Measurements from ENCODE around the gene RAVER2. TPM values are rescaled to one million over a fixed set of nuclear protein-coding genes. Genes with fewer than 3 reads are reported as not detected.

The RAVER2 gene
- total RNA-seq, 2 donors from 2014 or later = 1.0 to 2.7 TPM

DNA sequence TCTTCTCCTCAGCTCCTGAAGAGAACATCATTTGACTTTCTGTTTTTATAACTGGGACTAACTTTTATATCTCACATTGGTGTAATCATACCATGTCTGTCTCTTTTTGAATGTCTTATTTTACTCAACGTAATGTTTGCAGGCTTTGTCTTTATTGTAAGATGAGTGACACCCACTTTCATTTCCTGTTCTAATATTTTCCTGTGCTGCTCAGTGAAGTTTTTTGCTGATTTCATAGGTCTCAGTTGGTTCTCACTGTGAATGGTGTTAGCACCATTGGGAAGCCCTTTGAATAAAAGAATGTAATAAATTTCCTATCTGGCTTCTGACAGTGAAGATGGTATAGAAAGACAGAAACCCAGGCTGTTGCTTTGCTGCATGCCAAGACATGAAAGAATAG lies 84.0 kb downstream of the RAVER2 start:
- ATAC-seq (peak; percentile 31 to 42), DNase-seq (ENCODE audit: low spot score in 2 of 2) (no peak)
- H3K9me3 Mint-ChIP-seq = no peaks in the 10 kb centered on the region
- peaks cover 0 to 7% of the 10 kb centered on the region in 2 donors for H3K36me3 Mint-ChIP-seq
- peak overlapping the region; percentile 48 for H3K27ac Mint-ChIP-seq

DNA sequence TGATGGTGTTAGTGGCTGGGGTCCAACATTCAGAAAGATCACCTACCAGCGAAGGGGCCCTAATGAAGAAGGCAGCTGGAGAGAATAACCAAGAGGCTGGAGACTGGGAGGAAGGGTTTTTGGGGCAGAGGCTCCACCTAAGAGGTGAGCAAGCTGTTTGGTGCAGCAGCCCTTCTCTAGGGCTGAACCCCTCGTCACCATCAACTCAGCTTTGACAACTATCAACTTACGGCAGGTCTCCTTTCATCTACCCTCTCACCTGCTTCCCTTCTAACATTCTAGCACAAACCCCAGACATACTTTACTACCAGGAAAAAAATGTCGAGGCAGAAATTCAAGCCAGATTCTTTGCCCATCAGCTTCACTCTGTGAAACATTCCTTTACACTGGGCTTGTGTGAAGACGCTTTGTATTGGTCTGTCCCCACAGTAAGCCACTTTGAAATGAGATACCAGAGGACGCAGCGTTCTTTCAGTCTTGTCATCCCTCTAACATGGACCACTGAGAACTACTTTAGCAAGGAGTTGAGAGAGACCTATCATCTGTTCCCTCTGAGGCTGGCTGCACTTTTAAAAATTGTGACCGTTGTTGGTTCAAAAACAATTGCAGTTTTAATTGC lies 84.6 kb downstream of the RAVER2 start:
- peaks cover 0 to 7% of the 10 kb centered on the region in 2 donors for H3K36me3 Mint-ChIP-seq
- ATAC-seq (no peak), DNase-seq (ENCODE audit: low spot score in 2 of 2) (no peak)
- peak overlapping the region; percentile 3 to 48 for H3K27ac Mint-ChIP-seq
- H3K9me3 Mint-ChIP-seq = no peaks in the 10 kb centered on the region

GRCh38 chr1:64830030-64830651 lies 85.3 kb downstream of the RAVER2 start:
- peak overlapping the region; percentile 33 to 48 for H3K27ac Mint-ChIP-seq
- no peaks in the 10 kb centered on the region for H3K9me3 Mint-ChIP-seq
- peaks cover 0 to 7% of the 10 kb centered on the region in 2 donors for H3K36me3 Mint-ChIP-seq
- DNase-seq (ENCODE audit: low spot score in 2 of 2) = no peak
- no peak for ATAC-seq

DNA sequence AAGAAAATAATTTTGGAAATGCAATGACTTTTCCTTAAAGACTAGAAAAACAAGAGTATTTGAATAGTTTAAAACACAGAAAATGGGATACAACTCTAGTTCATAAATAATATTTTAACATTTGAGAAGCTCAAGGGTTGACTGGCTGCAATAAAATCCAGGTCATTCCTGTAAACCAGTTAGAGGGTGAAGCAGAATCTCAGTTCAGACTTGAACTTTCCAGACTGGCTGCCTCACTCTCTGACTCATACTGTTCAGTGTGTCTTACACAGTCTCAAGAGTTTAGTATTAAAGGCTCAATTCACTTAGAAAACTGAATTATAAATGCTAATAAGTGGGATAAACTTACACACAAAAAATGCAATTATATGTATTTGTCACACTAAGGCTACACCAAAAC lies 89.9 kb downstream of the RAVER2 start:
- H3K27ac Mint-ChIP-seq = no peak overlapping the region
- H3K9me3 Mint-ChIP-seq = no peaks in the 10 kb centered on the region
- peak; percentile 40 to 46 for ATAC-seq
- no peak for DNase-seq (ENCODE audit: low spot score in 2 of 2)
- peaks cover 5 to 7% of the 10 kb centered on the region in 2 donors for H3K36me3 Mint-ChIP-seq

DNA sequence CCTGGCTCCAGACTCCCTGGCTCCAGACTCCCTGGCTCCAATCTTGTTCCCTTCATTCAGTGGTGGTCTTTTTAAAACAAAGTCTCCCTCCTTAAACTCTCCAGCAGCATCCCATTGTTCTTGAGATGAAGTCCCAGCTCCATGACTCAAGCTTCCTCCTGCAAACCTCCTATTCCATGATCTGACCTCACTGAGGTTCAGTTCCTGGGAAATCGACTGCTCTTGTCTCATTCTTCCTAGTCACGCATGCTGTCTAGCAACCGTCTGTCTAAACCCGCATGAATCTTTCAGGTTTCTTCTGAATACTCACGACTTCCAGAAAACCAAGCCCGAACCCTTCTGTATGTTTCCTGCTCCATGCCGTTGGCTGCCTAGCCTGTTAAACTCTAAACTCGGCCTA lies 91.9 kb downstream of the RAVER2 start:
- Mint-ChIP-seq H3K9me3 (no peaks in the 10 kb centered on the region), H3K27ac (peak overlapping the region; percentile 22 to 79), H3K36me3 (peaks cover 7 to 9% of the 10 kb centered on the region in 2 donors)
- ATAC-seq = no peak
- DNase-seq (ENCODE audit: low spot score in 2 of 2) = no peak

GRCh38 chr1:64838486-64838885 lies 93.6 kb downstream of the RAVER2 start:
- Mint-ChIP-seq H3K36me3 (peaks cover 0 to 9% of the 10 kb centered on the region in 2 donors), H3K27ac (peak overlapping the region in 1 of 2 donors; percentile 26), H3K9me3 (no peaks in the 10 kb centered on the region)
- no peak for DNase-seq (ENCODE audit: low spot score in 2 of 2)
- no peak for ATAC-seq

GRCh38 chr1:64839261-64839660 lies 94.4 kb downstream of the RAVER2 start:
- Mint-ChIP-seq H3K9me3 (no peaks in the 10 kb centered on the region), H3K27ac (peak overlapping the region in 1 of 2 donors; percentile 31), H3K36me3 (peaks cover 0 to 15% of the 10 kb centered on the region in 2 donors)
- no peak for ATAC-seq
- no peak for DNase-seq (ENCODE audit: low spot score in 2 of 2)

- Mint-ChIP-seq H3K36me3 (peaks cover 0 to 16% of the 10 kb centered on the region in 2 donors), H3K9me3 (no peaks in the 10 kb centered on the region), H3K27ac (no peak overlapping the region)
Measured at GRCh38 chr1:64839732-64840405, 95.0 kb downstream of the RAVER2 start.

DNA sequence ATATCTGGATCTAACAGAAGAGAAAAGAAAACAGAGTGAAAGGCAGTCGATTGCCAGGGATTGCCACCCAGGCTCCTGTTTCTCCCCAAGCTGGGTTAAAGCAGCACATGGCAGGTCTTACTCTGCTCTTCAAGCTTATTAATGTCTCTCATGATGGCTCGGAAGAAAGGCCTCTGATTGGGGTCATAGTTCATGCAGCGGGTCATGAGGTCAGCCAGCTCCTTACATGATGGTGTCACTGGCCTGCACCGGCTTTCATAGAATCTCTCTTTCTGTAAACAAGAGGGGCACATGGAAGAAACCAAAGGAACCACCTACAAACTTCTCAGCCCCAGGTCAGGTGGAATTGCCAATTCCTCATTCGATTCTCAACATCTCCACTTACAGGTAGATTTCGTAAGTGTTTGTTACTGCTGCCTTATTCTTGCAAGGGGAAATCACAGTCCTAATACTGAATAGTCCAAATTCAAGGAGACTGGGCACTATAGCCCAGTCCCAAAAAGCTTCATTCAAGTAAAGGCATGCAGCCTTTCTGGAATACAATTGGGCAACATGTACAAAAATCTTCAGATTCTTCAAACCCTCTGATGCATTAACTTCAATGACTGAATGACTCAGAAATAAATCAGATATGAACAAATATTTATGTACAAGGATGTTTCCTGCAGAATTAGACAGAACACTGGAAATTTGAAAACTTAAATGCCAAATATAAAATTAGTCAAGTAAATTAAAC lies 96.6 kb downstream of the RAVER2 start:
- H3K9me3 Mint-ChIP-seq = no peaks in the 10 kb centered on the region
- H3K27ac Mint-ChIP-seq = no peak overlapping the region
- H3K36me3 Mint-ChIP-seq = peaks cover 0 to 22% of the 10 kb centered on the region in 2 donors
- ATAC-seq = no peak
- no peak for DNase-seq (ENCODE audit: low spot score in 2 of 2)

More at GRCh38 chr1:64839732-64840405, 95.0 kb downstream of the RAVER2 start:
- no peak for DNase-seq (ENCODE audit: low spot score in 2 of 2)
- no peak for ATAC-seq

GRCh38 chr1:64842224-64842623 lies 97.3 kb downstream of the RAVER2 start:
- peaks cover 0 to 19% of the 10 kb centered on the region in 2 donors for H3K36me3 Mint-ChIP-seq
- H3K27ac Mint-ChIP-seq = no peak overlapping the region
- ATAC-seq (no peak), DNase-seq (ENCODE audit: low spot score in 2 of 2) (no peak)
- H3K9me3 Mint-ChIP-seq = no peaks in the 10 kb centered on the region

- Mint-ChIP-seq H3K36me3 (peaks cover 0 to 19% of the 10 kb centered on the region in 2 donors), H3K9me3 (no peaks in the 10 kb centered on the region), H3K27ac (peak overlapping the region in 1 of 2 donors; percentile 61)
- DNase-seq (ENCODE audit: low spot score in 2 of 2) (no peak), ATAC-seq (no peak)
Measured at GRCh38 chr1:64843675-64844074, 98.8 kb downstream of the RAVER2 start.

GRCh38 chr1:64844175-64844574 lies 99.3 kb downstream of the RAVER2 start:
- peaks cover 0 to 19% of the 10 kb centered on the region in 2 donors for H3K36me3 Mint-ChIP-seq

DNA sequence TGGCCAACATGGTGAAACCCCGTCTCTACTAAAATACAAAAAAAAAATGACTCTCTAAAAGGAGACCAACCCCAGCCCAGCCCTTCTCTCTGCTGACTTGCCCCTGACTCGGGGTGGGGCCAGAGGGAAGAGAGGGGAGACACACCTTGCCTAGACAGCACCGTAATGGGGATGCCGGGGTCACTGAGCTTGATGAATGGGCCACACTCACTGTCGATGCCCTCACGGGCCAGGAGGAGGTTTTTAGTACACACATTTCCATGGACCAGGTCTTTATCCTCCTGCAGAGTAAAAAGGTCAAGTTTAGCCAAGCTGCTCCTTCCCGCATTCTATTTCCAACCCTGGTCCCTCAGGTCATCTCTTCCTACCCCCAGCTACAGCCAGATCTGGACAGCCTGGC lies 99.7 kb downstream of the RAVER2 start:
- Mint-ChIP-seq H3K27ac (peak overlapping the region; percentile 61 to 82), H3K9me3 (no peaks in the 10 kb centered on the region), H3K36me3 (peaks cover 0 to 19% of the 10 kb centered on the region in 2 donors)
- no peak for DNase-seq (ENCODE audit: low spot score in 2 of 2)
- no peak for ATAC-seq

More at GRCh38 chr1:64844175-64844574, 99.3 kb downstream of the RAVER2 start:
- ATAC-seq (no peak), DNase-seq (ENCODE audit: low spot score in 2 of 2) (no peak)
- Mint-ChIP-seq H3K27ac (peak overlapping the region in 1 of 2 donors; percentile 61), H3K9me3 (no peaks in the 10 kb centered on the region)

DNA sequence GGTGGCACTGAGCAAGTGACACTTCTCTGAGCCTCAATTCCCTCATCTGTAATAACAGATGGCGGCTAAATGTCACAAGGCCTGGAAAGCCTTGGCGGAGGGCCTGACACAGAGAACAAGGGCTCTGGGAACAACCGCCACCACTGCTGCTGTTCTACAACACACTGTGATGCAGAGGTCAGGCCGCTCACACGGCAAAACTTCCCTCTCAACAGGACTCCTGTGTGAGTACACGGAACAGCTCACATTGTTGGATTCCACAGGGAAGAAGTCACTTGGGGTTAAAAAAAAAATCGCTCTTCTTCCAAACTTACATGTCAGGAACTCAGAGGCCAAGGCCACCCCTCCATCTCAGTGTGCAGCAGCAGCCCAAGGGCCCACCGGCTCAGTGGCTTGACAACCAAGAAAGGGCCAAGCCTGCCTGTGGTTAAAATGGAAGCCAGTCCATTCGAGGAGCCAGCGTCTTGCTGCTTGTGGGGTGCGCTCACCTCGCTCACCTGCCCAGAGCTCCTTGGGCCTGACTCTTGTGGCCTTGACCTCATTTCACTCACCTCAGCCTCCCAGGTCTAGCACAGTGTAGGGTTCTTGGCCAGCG lies 101.1 kb downstream of the RAVER2 start:
- ATAC-seq = no peak
- Mint-ChIP-seq H3K9me3 (no peaks in the 10 kb centered on the region), H3K36me3 (peaks cover 8 to 18% of the 10 kb centered on the region in 2 donors), H3K27ac (peak overlapping the region; percentile 80 to 82)
- no peak for DNase-seq (ENCODE audit: low spot score in 2 of 2)

DNA sequence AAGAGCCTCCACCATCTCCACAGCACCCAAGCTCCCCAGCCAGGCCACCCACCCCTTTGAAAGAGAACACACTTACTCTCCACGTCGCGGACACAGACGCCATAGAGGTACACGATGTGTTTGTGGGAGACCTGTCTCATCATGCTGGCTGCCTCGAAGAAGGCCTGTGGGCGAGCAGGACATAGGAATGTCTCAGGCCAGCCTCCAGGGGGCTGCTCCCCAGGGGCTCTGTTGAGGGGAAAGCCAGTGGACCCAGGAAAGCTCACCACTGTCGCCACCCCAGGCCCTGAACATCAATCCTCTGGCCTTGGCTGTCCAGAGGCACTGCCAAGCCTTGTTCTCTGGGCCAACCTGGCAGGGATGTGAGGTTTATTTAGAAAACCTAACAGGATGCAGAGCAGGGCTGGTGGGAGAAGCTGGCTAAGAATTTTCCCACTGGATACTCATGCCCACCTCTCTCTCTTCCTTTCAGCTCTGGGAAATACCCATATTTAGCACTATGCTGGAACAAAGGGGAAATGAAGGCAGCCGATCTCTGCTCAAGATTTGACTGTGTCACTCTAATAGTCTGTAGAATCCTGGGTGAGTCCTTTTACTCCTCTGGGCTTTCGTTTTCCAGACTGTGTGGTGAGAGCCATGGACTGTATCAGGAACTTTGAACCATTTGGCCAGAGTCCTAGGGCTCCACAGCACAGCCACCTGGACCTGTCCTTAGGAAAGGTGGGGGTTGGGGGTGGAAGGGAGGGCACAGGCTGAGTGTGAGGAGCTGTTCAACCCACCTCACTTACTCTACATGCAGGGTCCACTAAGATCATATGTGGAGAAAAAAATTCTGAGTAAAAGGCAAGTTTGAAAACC lies 101.9 kb downstream of the RAVER2 start:
- H3K9me3 Mint-ChIP-seq = no peaks in the 10 kb centered on the region
- H3K36me3 Mint-ChIP-seq = peaks cover 8 to 14% of the 10 kb centered on the region in 2 donors
- H3K27ac Mint-ChIP-seq = peak overlapping the region; percentile 80 to 82
- DNase-seq (ENCODE audit: low spot score in 2 of 2) = no peak
- ATAC-seq = no peak

DNA sequence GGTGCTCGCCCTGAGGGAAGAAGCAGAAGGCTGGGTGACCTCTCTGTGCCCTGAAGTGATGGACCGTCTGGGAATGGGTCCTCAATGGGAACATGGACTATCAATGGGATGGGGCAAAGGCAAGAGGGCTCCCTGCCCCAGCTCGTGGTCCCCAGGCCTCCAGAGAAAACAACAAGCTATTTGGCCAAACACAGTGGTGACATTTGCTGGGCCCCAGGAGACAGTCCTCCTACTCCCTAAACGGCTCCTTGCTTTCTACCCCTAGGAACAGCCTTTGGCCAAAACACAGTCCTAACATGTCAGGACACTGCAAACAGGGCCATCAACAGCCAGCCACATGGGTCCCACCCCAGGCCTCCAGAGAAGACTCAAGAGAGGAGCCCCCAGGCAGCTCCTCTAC lies 102.8 kb downstream of the RAVER2 start:
- DNase-seq (ENCODE audit: low spot score in 2 of 2) = no peak
- peak overlapping the region in 1 of 2 donors; percentile 65 for H3K27ac Mint-ChIP-seq
- H3K9me3 Mint-ChIP-seq = no peaks in the 10 kb centered on the region
- H3K36me3 Mint-ChIP-seq = peaks cover 8 to 14% of the 10 kb centered on the region in 2 donors
- ATAC-seq = peak in 1 of 2 donors; percentile 1

All from activated naive CD4-positive, alpha-beta T cell treated with anti-CD3 and anti-CD28 coated beads, Interleukin-2, amount 50 U/mL, for 72 hours (primary cell).